B cell (primary cell): ENCODE measurements around the gene PPP6R3. TPM values are rescaled to one million over a fixed set of nuclear protein-coding genes. Genes with fewer than 3 reads are reported as not detected.
A peak's percentile ranks its signal among the peaks of the same experiment; 100 is the strongest.

Experiments used
- ATAC-seq: fragments of 200-7000 bp; cut with Tn5 transposase; one replicate; pipeline ENCODE4 v1.10.0; 2021; ENCODE audit warnings: low read depth, mild to moderate bottlenecking, moderate number of reproducible peaks, moderate library complexity
- CTCF ChIA-PET: fragments of 350-600 bp; sonication (Branson Sonifier 250); formaldehyde crosslinking; loops from one replicate; lab custom pipeline; 2021; ENCODE audit warnings: antibody characterized with exemption, inconsistent platforms; lab: Charles Lee
- POLR2A ChIA-PET: fragments of 350-600 bp; sonication (Branson Sonifier 250); formaldehyde crosslinking; loops from one replicate; lab custom pipeline; 2021; ENCODE audit warnings: antibody characterized with exemption; lab: Charles Lee
- DNase-seq: peaks from one replicate; pipeline ENCODE4 v3.0.0; 2013
- H2AFZ ChIP-seq: 2 replicates; pipeline ENCODE4 v1.6.1; 2012; ENCODE audit warnings: mild to moderate bottlenecking, low read depth, low read length; ENCODE audit not compliant: insufficient read depth, poor library complexity, severe bottlenecking
- H3K27ac ChIP-seq, 2 donors: 1 replicate in 1 of 2; 2 replicates in 1 of 2; pipeline ENCODE4 v1.5.1; 2012 to 2013; ENCODE audit warnings: low read length in 2 of 2, mild to moderate bottlenecking in 2 of 2, moderate library complexity in 1 of 2
- H3K27me3 ChIP-seq, 4 experiments: fragments of 200-600 bp in 1 of 4; sonication (generic) in 1 of 4; replicated peaks in 1 of 4; 1 replicate in 2 of 4; 2 replicates in 2 of 4; pipeline versions ENCODE4 v1.6.1 to v1.7.0; 2013 to 2016; ENCODE audit warnings: low read length in 3 of 4, mild to moderate bottlenecking in 2 of 4, mixed read lengths in 1 of 4, moderate library complexity in 1 of 4; ENCODE audit not compliant: insufficient read depth in 4 of 4, control insufficient read depth in 3 of 4; ENCODE audit errors: control extremely low read depth in 1 of 4
- H3K36me3 ChIP-seq, 2 experiments: replicated peaks in 1 of 2; 1 replicate in 1 of 2; 2 replicates in 1 of 2; pipeline versions ENCODE4 v1.6.1 to v1.7.1; 2013; ENCODE audit warnings: low read length in 1 of 2; ENCODE audit not compliant: insufficient read depth in 2 of 2, control insufficient read depth in 1 of 2; ENCODE audit errors: control extremely low read depth in 1 of 2, extremely low read depth in 1 of 2
- H3K4me1 ChIP-seq, 2 donors: fragments of 200-600 bp in 1 of 2; sonication (generic) in 1 of 2; 1 replicate in 1 of 2; 2 replicates in 1 of 2; pipeline versions ENCODE4 v1.5.1 to v1.6.1; 2013 to 2017; ENCODE audit warnings: low read length in 2 of 2; ENCODE audit not compliant: control insufficient read depth in 2 of 2, insufficient read depth in 2 of 2
- H3K4me2 ChIP-seq: replicated peaks from 2 replicates; pipeline ENCODE3; 2012; ENCODE audit warnings: mild to moderate bottlenecking, low read depth, low read length; ENCODE audit not compliant: poor library complexity, severe bottlenecking
- H3K4me3 ChIP-seq, 5 experiments: fragments of 200-600 bp in 1 of 5; sonication (generic) in 1 of 5; 1 replicate in 3 of 5; 2 replicates in 2 of 5; pipeline versions ENCODE4 v1.5.1 to v1.7.0; 2011 to 2016; ENCODE audit warnings: low read length in 4 of 5, mild to moderate bottlenecking in 4 of 5, low read depth in 2 of 5, control low read depth in 1 of 5, moderate library complexity in 1 of 5; ENCODE audit not compliant: insufficient read depth in 1 of 5; ENCODE audit errors: control extremely low read depth in 1 of 5, extremely low read depth in 1 of 5
- H3K79me2 ChIP-seq: fragments of 200-600 bp; sonication (generic); one replicate; pipeline ENCODE4 v1.6.0; 2016; ENCODE audit warnings: low read length; ENCODE audit not compliant: control insufficient read depth, insufficient read depth
- H3K9ac ChIP-seq: fragments of 200-600 bp; sonication (generic); 2 replicates; pipeline ENCODE4 v1.6.1; 2017; ENCODE audit warnings: mild to moderate bottlenecking, low read length, moderate library complexity
- H3K9me3 ChIP-seq, 3 donors: one replicate each; pipeline versions ENCODE4 v1.6.1 to v1.7.1; 2013; ENCODE audit warnings: low read length in 2 of 3; ENCODE audit not compliant: control insufficient read depth in 2 of 3, insufficient read depth in 1 of 3; ENCODE audit errors: control extremely low read depth in 1 of 3
- H4K20me1 ChIP-seq: 2 replicates; pipeline ENCODE4 v1.6.0; 2012; ENCODE audit warnings: mild to moderate bottlenecking, low read length; ENCODE audit not compliant: insufficient read depth, control insufficient read depth, poor library complexity, severe bottlenecking
- H3K27ac Mint-ChIP-seq: one replicate; pipeline ENCODE4 v1.8.0; 2021; ENCODE audit warnings: mixed read lengths
- H3K27me3 Mint-ChIP-seq: one replicate; pipeline ENCODE4 v1.8.0; 2021; ENCODE audit warnings: mixed read lengths
- H3K4me1 Mint-ChIP-seq: one replicate; pipeline ENCODE4 v1.8.0; 2021; ENCODE audit warnings: mixed read lengths
- H3K4me3 Mint-ChIP-seq: one replicate; pipeline ENCODE4 v1.8.0; 2021; ENCODE audit warnings: mixed read lengths
- H3K9me3 Mint-ChIP-seq: one replicate; pipeline ENCODE4 v1.8.0; 2022; ENCODE audit warnings: mixed read lengths; ENCODE audit not compliant: insufficient read depth
- EZH2 ChIP-seq: IDR thresholded peaks from 2 replicates; pipeline ENCODE4 v1.6.1; 2012; ENCODE audit warnings: borderline replicate concordance, low read depth, mild to moderate bottlenecking, moderate library complexity, low read length; ENCODE audit not compliant: insufficient read depth, poor library complexity, severe bottlenecking
- WGBS: methylation state at CpG from one replicate; pipeline ENCODE4 v1.1.5; 2013; ENCODE audit warnings: missing lambda C conversion rate; ENCODE audit not compliant: insufficient coverage; 5-methylcytosine and 5-hydroxymethylcytosine counted together
- intact Hi-C: fragments of 100-400 bp; cut with micrococcal nuclease; formaldehyde crosslinking; loops from one replicate; pipeline ENCODE4 v1.10.0; 2022
- polyA plus RNA-seq: library from polyadenylated mRNA; depleted of rRNA; stranded (reverse); fragments of >200 nt; gene quantifications from 2 replicates; pipeline ENCODE4 v1.2.3, GENCODE V29; 2012
- total RNA-seq, 2 donors: library from RNA; stranded (reverse); fragments of 120-200 nt in 1 of 2; gene quantifications; 1 replicate in 1 of 2; 2 replicates in 1 of 2; pipeline versions ENCODE4 v1.2.3 to v1.2.4, GENCODE V29; 2013 to 2022
- TF ChIP-seq, protein P1 (sequence below): fragments of 200-600 bp; IDR thresholded peaks from one replicate; pipeline ENCODE4 v1.8.0; 2022; ENCODE audit warnings: antibody characterized with exemption, mild to moderate bottlenecking

PPP6R3 gene
- total and polyA plus RNA-seq, 2 donors (not counting 1 experiment from before 2014, with no cell fraction given) = 48.5 to 159 TPM

- ATAC-seq (no peak), DNase-seq (no peak)
- Histone ChIP-seq H3K79me2 (peaks cover 97% of the 10 kb centered on the region), H2AFZ (no peak overlapping the region), H3K27me3 (no peaks in the 10 kb centered on the region), H3K9me3 (no peaks in the 10 kb centered on the region), H3K27ac (no peak overlapping the region), H3K4me3 (no peak overlapping the region), H3K9ac (no peak overlapping the region), H3K4me2 (peak overlapping the region; percentile 30), H4K20me1 (peaks cover 87% of the 10 kb centered on the region), H3K4me1 (peaks cover 64 to 71% of the 10 kb centered on the region in 2 donors), H3K36me3 (no peaks in the 10 kb centered on the region)
- TF ChIP-seq, protein P1, sequence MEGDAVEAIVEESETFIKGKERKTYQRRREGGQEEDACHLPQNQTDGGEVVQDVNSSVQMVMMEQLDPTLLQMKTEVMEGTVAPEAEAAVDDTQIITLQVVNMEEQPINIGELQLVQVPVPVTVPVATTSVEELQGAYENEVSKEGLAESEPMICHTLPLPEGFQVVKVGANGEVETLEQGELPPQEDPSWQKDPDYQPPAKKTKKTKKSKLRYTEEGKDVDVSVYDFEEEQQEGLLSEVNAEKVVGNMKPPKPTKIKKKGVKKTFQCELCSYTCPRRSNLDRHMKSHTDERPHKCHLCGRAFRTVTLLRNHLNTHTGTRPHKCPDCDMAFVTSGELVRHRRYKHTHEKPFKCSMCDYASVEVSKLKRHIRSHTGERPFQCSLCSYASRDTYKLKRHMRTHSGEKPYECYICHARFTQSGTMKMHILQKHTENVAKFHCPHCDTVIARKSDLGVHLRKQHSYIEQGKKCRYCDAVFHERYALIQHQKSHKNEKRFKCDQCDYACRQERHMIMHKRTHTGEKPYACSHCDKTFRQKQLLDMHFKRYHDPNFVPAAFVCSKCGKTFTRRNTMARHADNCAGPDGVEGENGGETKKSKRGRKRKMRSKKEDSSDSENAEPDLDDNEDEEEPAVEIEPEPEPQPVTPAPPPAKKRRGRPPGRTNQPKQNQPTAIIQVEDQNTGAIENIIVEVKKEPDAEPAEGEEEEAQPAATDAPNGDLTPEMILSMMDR = no peak
- no peak for TF ChIP-seq EZH2
- Mint-ChIP-seq H3K9me3 (no peaks in the 10 kb centered on the region), H3K27ac (no peak overlapping the region), H3K27me3 (no peaks in the 10 kb centered on the region), H3K4me1 (peaks cover 79% of the 10 kb centered on the region), H3K4me3 (no peak overlapping the region)
- intact Hi-C loops = no loop called here
- 100% methylated on average over 1 of the region's 2 CpGs for WGBS
- POLR2A ChIA-PET = no interaction called here
- CTCF ChIA-PET = no interaction called here
Observed at GRCh38 chr11:68497761-68498160, 37.2 kb downstream of the PPP6R3 start.

GRCh38 chr11:68498321-68498720 is 37.8 kb downstream of the PPP6R3 start:
- TF ChIP-seq, protein P1 = no peak
- TF ChIP-seq EZH2 = no peak
- Mint-ChIP-seq H3K9me3 (no peaks in the 10 kb centered on the region), H3K4me3 (peak overlapping the region; percentile 67), H3K4me1 (peaks cover 80% of the 10 kb centered on the region), H3K27me3 (no peaks in the 10 kb centered on the region), H3K27ac (no peak overlapping the region)
- peaks cover 97% of the 10 kb centered on the region for H3K79me2 ChIP-seq
- no peak for ATAC-seq
- no peaks in the 10 kb centered on the region for H3K27me3 ChIP-seq
- H3K4me1 ChIP-seq = peaks cover 68 to 72% of the 10 kb centered on the region in 2 donors
- intact Hi-C loops = no loop called here
- no peaks in the 10 kb centered on the region for H3K9me3 ChIP-seq
- DNase-seq = no peak
- peaks cover 89% of the 10 kb centered on the region for H4K20me1 ChIP-seq
- ChIA-PET POLR2A (no interaction called here), CTCF (no interaction called here)
- no peak overlapping the region for H2AFZ ChIP-seq
- no peak overlapping the region for H3K9ac ChIP-seq
- H3K4me2 ChIP-seq = peak overlapping the region; percentile 30
- H3K27ac ChIP-seq = no peak overlapping the region
- WGBS = no CpG with 5 or more reads among the region's 2 CpGs
- H3K36me3 ChIP-seq = no peaks in the 10 kb centered on the region
- H3K4me3 ChIP-seq = no peak overlapping the region
